GM12892 (cell line): ENCODE results near the gene SPTLC2.

Experiments
- POLR2A ChIP-seq: IDR thresholded peaks from 2 replicates; pipeline ENCODE4 v1.6.1; 2011; ENCODE audit warnings: low read depth, low read length, control low read depth
- POLR2AphosphoS5 ChIP-seq: IDR thresholded peaks from 2 replicates; pipeline ENCODE4 v1.6.1; 2011; ENCODE audit warnings: low read depth, low read length, control low read depth
- TAF1 ChIP-seq: IDR thresholded peaks from 2 replicates; pipeline ENCODE4 v1.6.1; 2011; ENCODE audit warnings: low read depth, mild to moderate bottlenecking, control low read depth, low read length, borderline replicate concordance

GRCh38 chr14:77603654-77604255 is 12.7 kb downstream of the SPTLC2 start:
- TF ChIP-seq POLR2A (no peak), POLR2AphosphoS5 (no peak), TAF1 (no peak)
